ENCODE data around the gene ALG12.
A peak's percentile ranks its signal among the peaks of the same experiment; 100 is the strongest.
"Not testable (repeated sequence)": the region's sequence is repeated elsewhere in the genome, so short reads cannot be mapped to it uniquely, and the experiment has no call there.

The ALG12 gene

DNA sequence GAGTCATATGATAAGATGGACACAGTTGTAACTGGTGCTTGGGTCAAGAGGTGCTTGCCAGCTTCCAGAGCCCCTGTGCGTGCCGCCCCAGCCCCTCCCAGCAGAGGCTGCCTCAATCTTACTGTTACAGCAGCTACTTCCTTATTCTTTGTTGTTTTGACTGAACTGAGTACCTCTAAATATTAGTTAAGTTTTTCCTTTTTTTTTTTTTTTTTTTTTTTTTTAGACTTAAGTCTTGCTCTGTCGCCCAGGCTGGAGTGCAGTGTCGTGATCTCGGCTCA lies 55.8 kb downstream of the ALG12 start:
- no peak for DNase-seq

DNA sequence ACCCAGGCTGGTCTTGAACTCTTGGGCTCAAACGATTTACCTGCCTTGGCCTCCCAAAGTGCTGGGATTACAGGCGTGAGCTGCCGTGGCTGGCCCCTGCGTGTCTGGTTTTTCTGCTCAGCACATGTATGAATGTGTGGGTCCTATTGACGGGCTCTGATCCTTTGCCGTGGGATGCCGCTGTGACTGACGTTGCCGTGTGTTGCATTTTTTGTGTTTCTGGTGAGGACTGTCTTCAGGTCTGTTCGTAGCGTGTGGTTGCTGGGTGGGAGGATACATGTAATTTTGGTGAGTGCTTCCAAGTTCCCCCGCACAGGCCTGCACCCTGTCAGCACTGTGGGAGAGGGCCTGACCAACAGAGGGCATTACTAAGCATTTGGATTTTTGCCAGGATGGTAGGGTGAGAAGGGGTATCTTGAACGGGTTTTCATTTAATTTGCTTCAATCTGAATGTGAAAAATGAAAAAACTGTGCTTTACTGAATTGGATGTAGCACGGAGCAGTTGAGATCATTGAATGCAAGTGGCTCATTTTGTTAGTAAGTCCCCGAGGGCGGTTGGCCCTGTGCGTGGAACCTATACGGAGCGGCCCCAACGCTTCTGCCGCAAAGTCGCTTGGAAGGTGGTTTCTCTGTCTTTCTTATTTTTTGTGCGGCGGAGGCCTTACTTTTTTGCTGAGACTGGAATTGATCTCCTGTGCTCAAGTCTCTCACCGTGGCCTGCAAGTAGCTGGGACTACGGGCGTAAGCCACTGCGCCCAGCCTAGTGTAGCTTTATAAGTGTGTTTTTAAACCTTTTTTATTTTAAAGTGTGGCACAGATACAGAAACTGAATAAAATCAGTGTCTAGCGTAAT lies 56.4 kb downstream of the ALG12 start:
- DNase-seq, result no peak

DNA sequence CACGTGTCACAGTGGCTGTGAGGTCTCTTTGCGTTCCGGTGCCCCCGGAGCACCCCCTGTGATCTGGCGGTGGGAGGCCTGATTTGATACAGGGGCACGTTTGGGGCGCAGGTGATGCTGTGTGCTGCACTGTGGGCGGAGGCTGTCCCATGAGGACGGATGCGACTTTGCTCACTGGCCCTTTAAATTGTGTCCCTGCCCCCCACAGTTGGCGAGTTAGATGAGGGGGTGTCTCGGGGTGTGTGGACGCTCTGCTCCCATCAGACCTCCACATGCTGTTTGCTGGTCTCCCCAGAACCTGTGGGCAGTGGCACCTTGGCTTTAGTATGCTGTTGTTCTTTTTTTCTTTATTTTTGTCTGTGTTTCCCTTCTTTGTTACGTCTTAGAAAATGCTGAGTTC lies 59.4 kb downstream of the ALG12 start:
- DNase-seq, result no peak

DNA sequence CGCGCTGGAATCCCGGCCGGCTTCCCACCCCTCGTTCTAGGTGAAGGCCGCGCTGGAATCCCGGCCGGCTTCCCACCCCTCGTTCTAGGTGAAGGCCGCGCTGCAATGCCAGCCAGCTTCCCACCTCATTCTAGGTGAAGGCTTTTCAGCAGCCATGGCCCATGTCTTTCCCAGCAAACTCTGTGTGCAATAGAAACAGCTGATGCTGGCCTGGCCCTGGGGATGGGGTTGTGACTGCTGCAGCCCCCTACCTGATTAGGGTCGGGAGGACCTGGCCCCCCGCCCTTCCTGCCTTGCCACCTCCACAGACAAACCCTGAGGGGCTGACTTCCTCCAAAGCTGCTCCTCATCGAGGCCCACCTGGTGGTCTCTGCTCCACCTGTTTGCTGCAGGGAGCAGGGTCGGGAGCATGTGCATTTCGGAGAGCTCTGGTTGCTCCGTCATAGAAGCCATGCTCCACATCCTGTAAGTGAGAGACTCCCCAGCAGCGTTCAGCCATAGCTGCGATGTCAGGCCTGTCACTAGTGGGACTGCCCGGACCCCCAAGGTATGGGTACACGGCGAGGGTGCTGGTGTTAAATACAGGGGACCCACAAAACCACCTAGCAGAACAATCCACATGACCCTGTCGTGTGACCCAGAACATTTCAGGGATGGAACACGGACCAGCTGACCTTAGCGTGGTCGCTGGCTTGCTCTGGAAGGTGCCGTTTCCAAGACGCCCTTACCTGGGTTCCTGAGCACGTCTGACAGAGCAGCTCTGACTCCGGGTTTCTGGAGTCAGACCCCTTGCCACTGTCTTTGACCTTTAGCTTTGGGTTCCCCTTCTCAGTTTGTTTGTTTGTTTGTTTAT lies 61.2 kb downstream of the ALG12 start:
- no peak for DNase-seq

DNA sequence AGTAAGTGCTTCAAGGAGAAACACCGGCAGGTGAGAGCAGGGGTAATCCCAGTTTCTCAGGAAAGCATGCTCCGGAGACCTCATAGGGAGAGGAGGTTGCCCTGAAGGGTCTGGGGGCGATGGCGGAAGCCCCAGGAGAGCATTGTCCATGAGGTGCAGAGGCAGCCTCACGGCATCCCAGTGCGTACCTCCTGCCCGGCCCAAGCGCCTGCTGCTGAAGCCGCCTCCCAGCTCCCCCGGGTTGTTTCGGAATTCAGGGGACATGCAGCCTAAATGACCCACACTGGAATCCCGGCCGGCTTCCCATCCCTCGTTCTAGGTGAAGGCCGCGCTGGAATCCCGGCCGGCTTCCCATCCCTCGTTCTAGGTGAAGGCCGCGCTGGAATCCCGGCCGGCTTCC lies 61.9 kb downstream of the ALG12 start:
- DNase-seq, result no peak

DNA sequence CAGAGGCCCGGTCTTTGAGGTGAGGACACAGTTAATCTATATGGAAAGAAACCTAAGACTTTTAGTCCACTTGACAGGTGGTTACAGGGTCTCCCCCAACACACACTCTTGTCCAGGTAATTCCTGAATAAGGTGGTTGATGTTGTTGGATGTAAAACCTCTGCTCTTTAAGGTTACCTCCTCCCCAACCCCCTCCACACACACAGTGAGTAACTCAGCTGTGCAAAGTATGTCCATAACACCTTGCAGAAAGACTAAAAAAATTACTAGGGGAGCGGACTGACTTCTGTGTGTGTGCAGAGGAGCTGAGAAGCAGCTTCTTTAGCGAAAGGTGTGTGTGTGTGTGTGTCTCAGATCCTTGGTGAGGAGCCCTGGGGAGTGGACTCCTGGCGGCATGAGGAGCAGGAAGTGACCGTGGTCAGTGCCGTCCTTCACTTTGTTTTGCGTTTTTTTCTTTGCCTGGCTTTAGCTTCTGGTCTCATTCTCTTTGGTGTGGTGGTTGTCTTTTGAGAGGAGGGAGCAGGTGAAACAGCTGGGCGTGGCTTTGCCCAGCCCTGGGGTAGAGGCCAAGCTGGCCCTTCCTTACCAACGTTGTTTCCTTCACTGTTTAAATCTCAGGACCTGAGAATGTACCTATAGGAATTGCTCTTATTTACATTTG lies 62.9 kb downstream of the ALG12 start:
- DNase-seq, result peak; percentile 31

DNA sequence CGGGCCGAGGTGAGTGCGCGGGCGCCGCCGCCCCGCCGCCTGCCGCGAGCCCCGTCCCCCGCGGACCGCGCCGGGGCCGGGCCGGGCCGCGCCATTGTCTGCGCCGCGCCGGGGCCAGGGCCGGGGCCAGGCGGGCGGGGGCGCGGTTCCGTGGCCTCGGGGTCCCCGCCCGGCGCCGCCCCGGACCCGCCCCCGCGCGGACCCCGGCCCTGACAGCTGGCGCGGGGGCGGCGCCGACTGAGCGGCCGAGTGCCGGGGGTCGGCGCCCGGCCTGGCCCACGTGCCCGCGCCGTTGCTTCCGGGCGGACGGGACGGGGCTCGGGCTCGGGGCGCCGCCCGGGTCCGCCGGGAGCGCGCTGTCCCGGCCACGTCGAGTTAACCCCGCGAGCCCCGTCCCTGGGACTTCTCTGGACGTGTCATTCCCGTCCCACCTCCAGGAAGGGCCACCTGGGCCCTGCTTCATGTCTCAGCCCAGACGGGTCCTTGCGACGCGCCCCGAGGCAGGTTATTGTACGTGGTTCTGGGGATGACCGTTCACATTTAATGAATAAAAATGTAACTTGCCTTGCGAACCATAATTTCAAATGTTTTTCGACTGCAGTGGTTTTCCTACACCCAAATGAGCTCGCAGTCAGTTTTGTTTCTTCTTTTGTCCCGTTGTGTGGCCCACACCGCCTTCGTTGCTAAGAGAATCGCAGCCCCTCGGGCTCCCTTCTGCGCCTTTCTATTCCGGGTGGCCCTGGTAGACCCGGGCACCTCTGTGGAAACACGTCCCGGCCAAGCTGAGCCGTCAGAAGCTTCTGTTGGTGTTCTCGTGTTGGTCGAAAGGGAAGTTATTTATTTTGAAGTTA lies 64.0 kb downstream of the ALG12 start:
- DNase-seq, result peak; percentile 40

DNA sequence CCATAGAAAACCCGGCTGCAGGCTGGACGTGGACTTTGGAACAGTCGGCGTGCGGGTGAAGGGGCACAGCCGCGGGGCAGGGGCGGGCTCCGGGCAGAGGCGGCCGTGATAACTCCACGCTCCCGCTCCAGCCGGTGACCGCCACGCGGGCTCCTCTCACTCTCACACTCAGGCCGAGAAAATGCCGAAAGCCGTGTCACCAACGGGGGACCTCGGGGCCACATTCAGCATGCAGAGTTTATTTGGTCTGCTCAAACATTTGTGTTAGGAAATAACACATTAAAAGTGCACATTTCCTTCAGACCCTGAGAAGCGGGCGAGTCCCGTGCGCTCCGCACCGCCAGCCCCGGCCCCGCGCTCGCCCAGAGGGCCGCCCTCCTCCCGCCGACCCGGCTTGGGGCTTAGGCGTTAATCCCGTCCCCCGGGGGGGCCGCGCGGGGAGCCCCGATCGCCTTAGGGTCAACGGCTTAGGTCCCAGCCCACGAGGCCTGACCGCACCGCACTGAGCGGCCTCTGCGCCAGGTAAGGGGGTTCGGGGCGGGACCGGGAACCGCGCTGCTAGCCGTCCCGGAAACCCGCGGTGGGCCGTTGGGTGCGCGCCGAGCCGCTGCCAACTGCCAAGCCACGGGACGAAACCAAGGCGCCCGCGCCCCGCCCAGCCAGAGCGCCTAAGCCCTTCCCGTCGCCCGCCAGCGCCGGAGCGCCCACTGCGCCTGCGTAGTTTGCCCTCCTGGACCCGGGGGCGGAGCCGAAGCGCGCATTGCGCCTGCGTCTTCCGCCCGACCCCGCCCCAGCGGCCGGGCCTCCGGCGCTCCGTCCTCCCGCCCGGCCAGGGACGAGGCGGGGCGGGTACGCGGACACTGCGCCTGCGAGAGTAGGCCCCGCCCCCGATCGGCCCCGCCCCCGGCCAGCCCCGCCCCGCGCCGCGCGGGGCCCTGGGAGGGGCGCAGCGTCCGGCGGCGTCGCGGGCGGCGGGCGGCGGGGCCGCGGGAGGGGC lies 65.0 kb downstream of the ALG12 start, which contains the start of gene ZBED4:
Gene ZBED4 (plus strand): TSS at position 947 of the 997 bp plus-strand sequence. CDS start 29,819 bp downstream, outside the sequence.
- DNase-seq, result peak; percentile 97

DNA sequence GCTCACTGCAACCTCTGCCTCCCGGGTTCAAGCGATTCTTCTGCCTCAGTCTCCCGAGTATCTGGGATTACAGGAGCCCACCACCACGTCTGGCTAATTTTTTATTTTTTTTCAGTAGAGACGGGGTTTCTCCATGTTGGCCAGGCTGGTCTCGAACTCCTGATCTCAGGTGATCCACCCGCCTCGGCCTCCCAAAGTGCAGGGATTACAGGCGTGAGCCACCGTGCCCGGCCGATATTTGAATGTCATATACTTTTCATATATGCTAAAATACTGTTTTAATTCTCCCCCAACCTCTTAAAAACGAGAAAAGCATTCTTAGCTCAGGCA lies 65.7 kb downstream of the ALG12 start:
- DNase-seq, result not testable (repeated sequence)

DNA sequence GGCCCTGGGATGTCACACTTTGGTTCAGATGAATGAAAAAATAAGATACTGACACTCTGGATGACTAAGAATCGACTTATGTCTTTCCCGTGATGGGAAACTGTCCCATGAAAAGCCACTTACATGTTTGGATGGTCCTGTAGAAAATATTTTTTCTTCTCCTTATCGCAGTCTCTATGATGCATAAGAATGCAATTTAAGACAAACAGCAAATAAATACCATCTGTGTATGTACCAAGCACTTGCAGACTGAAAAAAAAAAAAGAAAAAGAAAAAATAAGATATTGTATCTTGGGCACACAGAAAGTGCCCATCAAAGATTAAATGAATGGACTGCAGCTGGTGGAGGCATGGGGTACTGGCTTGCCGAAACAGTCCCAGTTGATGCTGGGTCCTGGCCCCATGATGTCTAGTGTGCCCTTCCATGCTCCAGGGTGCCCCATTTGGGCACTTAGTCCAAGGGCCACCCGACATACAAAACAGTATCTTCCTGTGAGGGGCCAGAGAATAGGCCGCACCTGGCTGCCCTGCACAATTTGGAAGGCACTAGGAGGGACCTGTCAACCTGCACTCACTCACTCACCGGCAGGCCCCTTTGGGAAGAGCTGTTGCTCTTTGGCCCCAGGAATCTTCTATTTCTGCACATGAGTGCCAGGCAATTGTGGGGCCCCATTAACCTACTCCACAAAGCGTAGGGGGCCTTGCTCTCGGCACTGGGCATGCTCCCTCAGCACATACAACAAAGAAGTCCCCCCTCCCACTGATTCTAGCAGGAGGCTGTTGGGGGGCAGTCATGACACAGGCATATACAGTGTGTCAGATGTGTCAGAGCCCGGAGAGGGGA lies 67.1 kb downstream of the ALG12 start:
- no peak for DNase-seq

All from CD4-positive, alpha-beta T cell treated with Interleukin-17A for 1 hour (primary cell).